H9 (cell line): Measurements from ENCODE around the gene ATP1A4. TPM values are rescaled to one million over a fixed set of nuclear protein-coding genes. Genes with fewer than 3 reads are reported as not detected.

Experiments
- DNase-seq: peaks from one replicate; pipeline ENCODE4 v3.0.0-alpha.2; 2017
- H2AFZ ChIP-seq: one replicate; pipeline ENCODE4 v1.6.1; 2013; ENCODE audit warnings: mild to moderate bottlenecking, low read length, control low read depth, moderate library complexity
- H2AK5ac ChIP-seq: 2 replicates; pipeline ENCODE4 v1.6.1; 2013; ENCODE audit warnings: low read length, control low read depth, mixed read lengths; ENCODE audit not compliant: insufficient read length
- H2BK120ac ChIP-seq: one replicate; pipeline ENCODE4 v1.6.1; 2013; ENCODE audit warnings: low read depth, mild to moderate bottlenecking, low read length, control low read depth, inconsistent platforms; ENCODE audit not compliant: poor library complexity, severe bottlenecking
- H2BK12ac ChIP-seq: 2 replicates; pipeline ENCODE4 v1.6.1; 2013; ENCODE audit warnings: low read length, control low read depth, mixed read lengths, low read depth; ENCODE audit not compliant: insufficient read length
- H2BK15ac ChIP-seq: 2 replicates; pipeline ENCODE4 v1.6.1; 2013; ENCODE audit warnings: low read depth, low read length, control low read depth
- H2BK20ac ChIP-seq: one replicate; pipeline ENCODE4 v1.6.1; 2013; ENCODE audit warnings: low read depth, mild to moderate bottlenecking, low read length, control low read depth, inconsistent platforms; ENCODE audit not compliant: poor library complexity, severe bottlenecking
- H2BK5ac ChIP-seq: 2 replicates; pipeline ENCODE4 v1.6.1; 2013; ENCODE audit warnings: low read length, control low read depth, mixed read lengths; ENCODE audit not compliant: insufficient read length
- H3K14ac ChIP-seq: 2 replicates; pipeline ENCODE4 v1.6.1; 2013; ENCODE audit warnings: low read length, control low read depth; ENCODE audit not compliant: insufficient read depth
- H3K18ac ChIP-seq: 2 replicates; pipeline ENCODE4 v1.6.1; 2013; ENCODE audit warnings: low read depth, mild to moderate bottlenecking, mixed read lengths, low read length, control low read depth; ENCODE audit not compliant: insufficient read length
- H3K23ac ChIP-seq: 2 replicates; pipeline ENCODE4 v1.6.1; 2013; ENCODE audit warnings: low read length, control low read depth, mixed read lengths, low read depth; ENCODE audit not compliant: insufficient read length
- H3K23me2 ChIP-seq: 2 replicates; pipeline ENCODE4 v1.6.1; 2013; ENCODE audit warnings: low read depth, mild to moderate bottlenecking, mixed read lengths, low read length, control low read depth; ENCODE audit not compliant: insufficient read length, poor library complexity, severe bottlenecking
- H3K27ac ChIP-seq: 2 replicates; pipeline ENCODE4 v1.5.1; 2013; ENCODE audit warnings: low read length, control low read depth, mixed read lengths, low read depth; ENCODE audit not compliant: insufficient read length
- H3K27me3 ChIP-seq: 2 replicates; pipeline ENCODE4 v1.6.1; 2013; ENCODE audit warnings: low read length, control low read depth, inconsistent platforms; ENCODE audit not compliant: insufficient read depth
- H3K4ac ChIP-seq: 2 replicates; pipeline ENCODE4 v1.6.1; 2013; ENCODE audit warnings: low read depth, mild to moderate bottlenecking, control low read depth, inconsistent platforms, low read length, moderate library complexity
- H3K4me1 ChIP-seq: 2 replicates; pipeline ENCODE4 v1.6.1; 2013; ENCODE audit warnings: low read length, control low read depth, inconsistent platforms; ENCODE audit not compliant: insufficient read depth
- H3K4me2 ChIP-seq: 2 replicates; pipeline ENCODE4 v1.6.1; 2013; ENCODE audit warnings: low read length, control low read depth, mixed read lengths; ENCODE audit not compliant: insufficient read length, insufficient read depth
- H3K56ac ChIP-seq: 2 replicates; pipeline ENCODE4 v1.6.1; 2013; ENCODE audit warnings: low read depth, mild to moderate bottlenecking, mixed read lengths, low read length, control low read depth; ENCODE audit not compliant: insufficient read length
- H3K79me1 ChIP-seq: 2 replicates; pipeline ENCODE4 v1.6.1; 2013; ENCODE audit warnings: low read depth, mild to moderate bottlenecking, moderate library complexity, low read length, control low read depth, inconsistent platforms; ENCODE audit not compliant: insufficient read depth, poor library complexity, severe bottlenecking
- H3K79me2 ChIP-seq: 2 replicates; pipeline ENCODE4 v1.6.1; 2013; ENCODE audit warnings: low read length, control low read depth, inconsistent platforms; ENCODE audit not compliant: insufficient read depth
- H3K9ac ChIP-seq: 2 replicates; pipeline ENCODE4 v1.6.1; 2013; ENCODE audit warnings: low read length, control low read depth, mixed read lengths; ENCODE audit not compliant: insufficient read length; ENCODE audit errors: extremely low read depth
- H3K9me3 ChIP-seq: one replicate; pipeline ENCODE4 v1.6.1; 2013; ENCODE audit warnings: low read depth, low read length, inconsistent platforms; ENCODE audit not compliant: control insufficient read depth
- H3T11ph ChIP-seq: one replicate; pipeline ENCODE4 v1.6.1; 2013; ENCODE audit warnings: mild to moderate bottlenecking, low read length, control low read depth, inconsistent platforms
- H4K20me1 ChIP-seq: one replicate; pipeline ENCODE4 v1.6.1; 2013; ENCODE audit not compliant: control insufficient read depth, insufficient read length, insufficient read depth
- H4K5ac ChIP-seq: 2 replicates; pipeline ENCODE4 v1.6.1; 2013; ENCODE audit warnings: low read depth, mild to moderate bottlenecking, mixed read lengths, low read length, control low read depth; ENCODE audit not compliant: insufficient read length
- H4K8ac ChIP-seq: replicated peaks from 2 replicates; pipeline ENCODE4 v1.6.1; 2013; ENCODE audit warnings: low read length, control low read depth, mixed read lengths, low read depth; ENCODE audit not compliant: insufficient read length
- H4K91ac ChIP-seq: 2 replicates; pipeline ENCODE4 v1.6.1; 2013; ENCODE audit warnings: low read depth, mild to moderate bottlenecking, moderate library complexity, mixed read lengths, low read length, control low read depth; ENCODE audit not compliant: insufficient read length
- H3K27ac Mint-ChIP-seq, 3 experiments: 2 replicates in 2 of 3; 3 replicates in 1 of 3; pipeline ENCODE4 v1.8.0; 2020 to 2021; ENCODE audit warnings: mixed read lengths in 3 of 3, mild to moderate bottlenecking in 1 of 3, moderate library complexity in 1 of 3
- H3K27me3 Mint-ChIP-seq: 2 replicates; pipeline ENCODE4 v1.8.0; 2021; ENCODE audit warnings: low read depth, mild to moderate bottlenecking, moderate library complexity, mixed read lengths
- H3K36me3 Mint-ChIP-seq, 3 experiments: 2 replicates in 2 of 3; 3 replicates in 1 of 3; pipeline ENCODE4 v1.8.0; 2020 to 2021; ENCODE audit warnings: low read depth in 3 of 3, mixed read lengths in 3 of 3; ENCODE audit not compliant: insufficient read depth in 1 of 3
- H3K4me1 Mint-ChIP-seq, 2 experiments: 2 replicates each; pipeline ENCODE4 v1.8.0; 2020; ENCODE audit warnings: mixed read lengths in 2 of 2
- H3K4me3 Mint-ChIP-seq, 2 experiments: 2 replicates in 1 of 2; 3 replicates in 1 of 2; pipeline ENCODE4 v1.8.0; 2020 to 2021; ENCODE audit warnings: mild to moderate bottlenecking in 2 of 2, mixed read lengths in 2 of 2, moderate library complexity in 1 of 2
- H3K9me3 Mint-ChIP-seq, 2 experiments: 2 replicates in 1 of 2; 3 replicates in 1 of 2; pipeline ENCODE4 v1.8.0; 2020; ENCODE audit warnings: mild to moderate bottlenecking in 2 of 2, mixed read lengths in 2 of 2, moderate library complexity in 1 of 2
- CTCF ChIP-seq: fragments of 200-600 bp; sonication (generic); conservative IDR thresholded peaks from 3 replicates; pipeline ENCODE4 v1.8.0; 2021; ENCODE audit warnings: antibody characterized with exemption, mild to moderate bottlenecking
- WGBS: extraction: QIAGEN DNeasy Blood & Tissue Kit; methylation state at CpG from one replicate; pipeline ENCODE4 v1.1.7; 2013; ENCODE audit warnings: missing lambda C conversion rate, low lambda C conversion rate, mixed read lengths; ENCODE audit not compliant: insufficient read length; ENCODE audit errors: extremely low coverage; 5-methylcytosine and 5-hydroxymethylcytosine counted together
- total RNA-seq: library from RNA; stranded (reverse); gene quantifications from 2 replicates; pipeline ENCODE4 v1.2.1, GENCODE V29; 2021

Gene ATP1A4
- total RNA-seq, 1 experiment from 2014 or later = 0.20 TPM

GRCh38 chr1:160129966-160130365, 21.4 kb upstream of the ATP1A4 start:
- H3K79me1 ChIP-seq = no peaks in the 10 kb centered on the region
- H3K23ac ChIP-seq = no peak overlapping the region
- TF ChIP-seq CTCF = no peak
- no peak overlapping the region for H2AK5ac ChIP-seq
- WGBS = no CpG with 5 or more reads among the region's 11 CpGs
- H4K5ac ChIP-seq = no peak overlapping the region
- no peaks in the 10 kb centered on the region for H3K23me2 ChIP-seq
- 0 out of 2 replicates have a peak, but pooled peaks cover 1% of the 10 kb centered on the region for H3K4me1 ChIP-seq
- no peak overlapping the region for H3K9ac ChIP-seq
- no peaks in the 10 kb centered on the region for H3K27me3 ChIP-seq
- H3K56ac ChIP-seq = no peak overlapping the region
- H3K18ac ChIP-seq = no peak overlapping the region
- H2BK20ac ChIP-seq = no peak overlapping the region
- H2BK5ac ChIP-seq = no peak overlapping the region
- no peak overlapping the region for H3T11ph ChIP-seq
- no peak overlapping the region for H2BK15ac ChIP-seq
- no peak overlapping the region for H3K27ac Mint-ChIP-seq
- H3K79me2 ChIP-seq = no peaks in the 10 kb centered on the region
- H3K4me1 Mint-ChIP-seq = peaks cover under 1 to 6% of the 10 kb centered on the region in 2 experiments; a peak in 3 of 4 replicates
- H4K8ac ChIP-seq = no peak overlapping the region
- H2BK120ac ChIP-seq = no peak overlapping the region
- no peaks in the 10 kb centered on the region for H3K9me3 ChIP-seq
- H3K4ac ChIP-seq = no peak overlapping the region
- no peak overlapping the region for H2AFZ ChIP-seq
- no peak overlapping the region for H2BK12ac ChIP-seq
- H3K4me3 Mint-ChIP-seq = no peak overlapping the region
- no peak overlapping the region for H3K27ac ChIP-seq
- no peak overlapping the region for H4K91ac ChIP-seq
- no peaks in the 10 kb centered on the region for H4K20me1 ChIP-seq
- peaks cover 2% of the 10 kb centered on the region for H3K27me3 Mint-ChIP-seq
- no peak overlapping the region for H3K14ac ChIP-seq
- H3K4me2 ChIP-seq = no peak overlapping the region
- peaks cover 0 to 69% (median 68%) of the 10 kb centered on the region in 3 experiments; a peak in 6 of 7 replicates for H3K36me3 Mint-ChIP-seq
- no peak for DNase-seq
- no peaks in the 10 kb centered on the region for H3K9me3 Mint-ChIP-seq
